Spinal cord (tissue), 10 donors: ENCODE measurements around the gene GAMT. TPM values are rescaled to one million over a fixed set of nuclear protein-coding genes. Genes with fewer than 3 reads are reported as not detected.

Source experiments
- DNase-seq, 6 donors: peaks; one replicate each; pipeline versions ENCODE4 v3.0.0 to v3.0.0-alpha.2; 2013 to 2015; ENCODE audit warnings: low spot score in 6 of 6, low read depth in 4 of 6
- H3K27ac ChIP-seq: one replicate; pipeline ENCODE4 v1.5.1; 2013; ENCODE audit warnings: low read depth, low read length, control low read depth
- H3K27me3 ChIP-seq: one replicate; pipeline ENCODE4 v1.6.1; 2013; ENCODE audit warnings: low read length; ENCODE audit not compliant: control insufficient read depth, insufficient read depth
- H3K36me3 ChIP-seq: one replicate; pipeline ENCODE4 v1.6.1; 2013; ENCODE audit warnings: low read length; ENCODE audit not compliant: control insufficient read depth, insufficient read depth
- H3K4me1 ChIP-seq: one replicate; pipeline ENCODE4 v1.6.1; 2013; ENCODE audit warnings: low read length; ENCODE audit not compliant: control insufficient read depth, insufficient read depth
- H3K4me3 ChIP-seq: one replicate; pipeline ENCODE4 v1.5.1; 2013; ENCODE audit warnings: low read depth, low read length, control low read depth
- H3K9me3 ChIP-seq: one replicate; pipeline ENCODE4 v1.6.1; 2013; ENCODE audit warnings: low read length; ENCODE audit not compliant: control insufficient read depth, insufficient read depth
- WGBS: methylation state at CpG from one replicate; pipeline ENCODE4 v1.1.5; 2013; ENCODE audit warnings: missing lambda C conversion rate; ENCODE audit not compliant: insufficient coverage; 5-methylcytosine and 5-hydroxymethylcytosine counted together
- long read RNA-seq, 4 donors: transcript quantifications; one replicate each; lab custom pipeline, GENCODE V29; 2026
- polyA plus RNA-seq, 2 donors: library from polyadenylated mRNA; unstranded; fragments of 120-200 nt; gene quantifications; one replicate each; pipeline ENCODE4 v1.2.1, GENCODE V29; 2013; ENCODE audit not compliant: insufficient read length in 2 of 2
- total RNA-seq, 2 donors: library from RNA; depleted of rRNA in 1 of 2; stranded (reverse); fragments of 120-200 nt in 1 of 2; fragments of >200 nt in 1 of 2; gene quantifications; one replicate each; pipeline versions ENCODE4 v1.2.3 to v1.2.4, GENCODE V29; 2013 to 2014
- donor health status: healthy.

The GAMT gene
- total RNA-seq (10 to 100 TPM; 15.5 to 30.1 TPM), polyA plus RNA-seq (10 to 100 TPM; 77.0 to 81.2 TPM)
- long read RNA-seq, donor 1, transcript GAMT-201 (6 exons, 1,121 nt), result major isoform, 36 of 1,339 reads
- long read RNA-seq, donor 1, transcript GAMT-202 (5 exons, 1,769 nt), result minor isoform, 7 of 1,339 reads
- long read RNA-seq, donor 1, partial matches to known transcripts, result 1,026 of 1,339 reads
- long read RNA-seq, donor 1, other reads (novel, unspliced or antisense), result 269 of 1,339 reads
- long read RNA-seq, donor 2, transcript GAMT-201 (6 exons, 1,121 nt), result major isoform, 17 of 430 reads
- long read RNA-seq, donor 2, partial matches to known transcripts, result 343 of 430 reads
- long read RNA-seq, donor 2, other reads (novel, unspliced or antisense), result 67 of 430 reads
- long read RNA-seq, donor 3, transcript GAMT-201 (6 exons, 1,121 nt), result major isoform, 24 of 634 reads
- long read RNA-seq, donor 3, partial matches to known transcripts, result 457 of 634 reads
- long read RNA-seq, donor 3, other reads (novel, unspliced or antisense), result 153 of 634 reads
- long read RNA-seq, donor 4, transcript GAMT-201 (6 exons, 1,121 nt), result major isoform, 23 of 27 reads
- long read RNA-seq, donor 4, partial matches to known transcripts, result 0 of 27 reads
- long read RNA-seq, donor 4, other reads (novel, unspliced or antisense), result 0 of 27 reads

DNA sequence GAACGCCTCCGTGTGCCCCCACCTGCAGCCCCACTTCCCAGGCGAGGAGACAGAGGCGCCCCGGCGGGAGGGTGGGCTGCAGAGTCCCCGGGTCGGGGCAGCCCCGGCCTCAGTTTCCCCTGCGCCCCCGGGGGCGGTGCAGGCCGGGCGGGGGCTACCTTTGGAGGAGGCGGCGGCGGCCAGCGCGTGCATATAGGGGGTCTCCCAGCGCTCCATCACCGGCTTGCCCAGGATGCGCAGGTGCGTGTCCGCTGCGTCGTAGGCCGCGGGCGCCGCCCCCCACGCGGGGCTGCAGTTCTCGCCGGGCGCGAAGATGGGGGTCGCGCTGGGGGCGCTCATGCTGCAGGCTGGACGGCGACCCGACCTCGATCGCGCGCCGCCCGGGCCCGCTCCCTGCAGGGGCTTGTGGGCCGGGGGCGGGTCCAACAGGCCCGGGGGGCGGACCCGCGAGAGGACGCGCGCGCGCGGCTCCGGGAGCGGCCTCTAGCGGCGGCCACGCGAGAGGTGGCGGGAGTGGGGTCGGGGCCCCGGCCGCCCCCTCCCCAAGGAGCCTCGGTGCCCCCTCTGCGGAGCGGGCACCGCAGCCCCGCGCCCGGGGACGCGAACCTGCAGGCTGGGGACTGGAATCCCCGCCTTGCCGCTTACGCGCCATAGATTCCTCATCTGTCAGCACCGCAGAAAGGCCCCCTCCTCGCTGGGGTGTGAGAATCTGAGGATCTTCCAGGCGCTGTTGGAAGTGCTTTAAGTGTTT is at the start of gene GAMT:
TSS of gene GAMT (minus strand) at position 405 of the 751 bp plus-strand sequence. CDS start at position 339, 66 bp downstream.
- peak in 3 of 6 donors; percentile 56 to 87 (median 87) for DNase-seq
- Histone ChIP-seq H3K36me3 (peaks cover 41% of the 10 kb centered on the region), H3K27me3 (no peaks in the 10 kb centered on the region), H3K4me3 (peak within 1 kb of the TSS; percentile 50), H3K4me1 (peaks cover 35% of the 10 kb centered on the region), H3K9me3 (no peaks in the 10 kb centered on the region), H3K27ac (peak within 1 kb of the TSS; percentile 52)
- WGBS, result under 1% methylated on average over 82 of the region's 87 CpGs

- Histone ChIP-seq H3K27ac (peak within 1 kb of the TSS; percentile 94), H3K4me1 (peaks cover 89% of the 10 kb centered on the region), H3K36me3 (peaks cover 34% of the 10 kb centered on the region), H3K4me3 (peak within 1 kb of the TSS; percentile 58), H3K9me3 (no peaks in the 10 kb centered on the region), H3K27me3 (no peaks in the 10 kb centered on the region)
- DNase-seq, result peak in 4 of 6 donors; percentile 86 to 98 (median 94)
- under 1% methylated on average over 64 of the region's 74 CpGs for WGBS
Measured at GRCh38 chr19:1449467-1450442, 48.4 kb upstream of the GAMT start, which contains the start of gene APC2. Gene APC2 (plus strand): TSS chr19:1450121. CDS start chr19:1453002, 2,881 bp downstream.

DNA sequence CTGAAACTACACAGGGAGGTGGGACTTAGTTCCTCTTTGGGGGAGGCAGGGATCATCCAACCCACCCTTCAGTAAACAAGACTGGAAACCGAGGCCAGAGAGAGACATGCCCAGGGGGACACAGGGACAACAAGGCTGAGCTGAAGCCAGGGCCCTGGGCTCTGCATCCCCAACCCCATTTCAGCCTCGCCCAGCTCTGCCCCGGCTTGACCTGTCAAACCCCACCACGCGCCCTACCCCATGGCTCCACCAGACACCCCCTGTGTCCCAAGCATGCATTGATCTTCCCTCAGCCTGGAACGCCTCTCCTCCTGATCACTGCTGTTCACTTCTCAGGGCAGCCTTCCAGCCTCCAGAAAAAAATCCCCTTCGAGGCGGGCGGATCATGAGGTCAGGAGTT is 46.6 kb upstream of the GAMT start:
- Histone ChIP-seq H3K27ac (no peak overlapping the region), H3K4me3 (no peak overlapping the region), H3K9me3 (no peaks in the 10 kb centered on the region), H3K36me3 (peaks cover 26% of the 10 kb centered on the region), H3K4me1 (peaks cover 77% of the 10 kb centered on the region), H3K27me3 (no peaks in the 10 kb centered on the region)
- DNase-seq, result no peak
- WGBS, result 89% methylated on average over 5 of the region's 9 CpGs

DNA sequence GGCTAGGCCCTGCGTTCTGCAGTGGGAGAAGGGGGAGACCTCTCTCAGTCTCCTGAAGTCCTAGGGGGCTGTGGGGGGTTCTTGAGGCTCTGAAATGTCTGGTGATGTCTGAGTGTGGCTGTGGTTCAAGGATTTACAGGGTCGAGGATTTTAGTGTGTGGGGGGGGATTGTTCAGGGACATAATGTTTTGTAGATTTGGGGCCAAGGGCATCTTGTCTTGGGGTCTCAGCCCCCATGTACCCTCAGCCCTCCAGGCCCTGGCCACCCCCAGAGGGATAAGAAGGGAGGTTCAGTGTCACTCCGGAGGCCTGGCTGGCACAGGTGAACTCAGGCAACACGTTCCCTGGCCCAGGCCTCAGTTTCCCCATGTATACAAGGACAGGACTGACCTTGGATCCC is 46.2 kb upstream of the GAMT start:
- WGBS, result 35% methylated on average over 4 of the region's 4 CpGs
- H3K27ac ChIP-seq, result peak overlapping the region; percentile 71
- H3K4me1 ChIP-seq, result peaks cover 73% of the 10 kb centered on the region
- no peaks in the 10 kb centered on the region for H3K27me3 ChIP-seq
- H3K9me3 ChIP-seq, result no peaks in the 10 kb centered on the region
- peaks cover 26% of the 10 kb centered on the region for H3K36me3 ChIP-seq
- peak overlapping the region; percentile 43 for H3K4me3 ChIP-seq
- no peak for DNase-seq

- peak in 2 of 6 donors; percentile 50 to 56 for DNase-seq
- WGBS, result 2% methylated on average over 63 of the region's 63 CpGs
- Histone ChIP-seq H3K4me1 (peaks cover 67% of the 10 kb centered on the region), H3K9me3 (no peaks in the 10 kb centered on the region), H3K27me3 (no peaks in the 10 kb centered on the region), H3K36me3 (peaks cover 25% of the 10 kb centered on the region), H3K4me3 (peak overlapping the region; percentile 43), H3K27ac (peak overlapping the region; percentile 71)
Measured at GRCh38 chr19:1446713-1447481, 45.6 kb upstream of the GAMT start.

DNA sequence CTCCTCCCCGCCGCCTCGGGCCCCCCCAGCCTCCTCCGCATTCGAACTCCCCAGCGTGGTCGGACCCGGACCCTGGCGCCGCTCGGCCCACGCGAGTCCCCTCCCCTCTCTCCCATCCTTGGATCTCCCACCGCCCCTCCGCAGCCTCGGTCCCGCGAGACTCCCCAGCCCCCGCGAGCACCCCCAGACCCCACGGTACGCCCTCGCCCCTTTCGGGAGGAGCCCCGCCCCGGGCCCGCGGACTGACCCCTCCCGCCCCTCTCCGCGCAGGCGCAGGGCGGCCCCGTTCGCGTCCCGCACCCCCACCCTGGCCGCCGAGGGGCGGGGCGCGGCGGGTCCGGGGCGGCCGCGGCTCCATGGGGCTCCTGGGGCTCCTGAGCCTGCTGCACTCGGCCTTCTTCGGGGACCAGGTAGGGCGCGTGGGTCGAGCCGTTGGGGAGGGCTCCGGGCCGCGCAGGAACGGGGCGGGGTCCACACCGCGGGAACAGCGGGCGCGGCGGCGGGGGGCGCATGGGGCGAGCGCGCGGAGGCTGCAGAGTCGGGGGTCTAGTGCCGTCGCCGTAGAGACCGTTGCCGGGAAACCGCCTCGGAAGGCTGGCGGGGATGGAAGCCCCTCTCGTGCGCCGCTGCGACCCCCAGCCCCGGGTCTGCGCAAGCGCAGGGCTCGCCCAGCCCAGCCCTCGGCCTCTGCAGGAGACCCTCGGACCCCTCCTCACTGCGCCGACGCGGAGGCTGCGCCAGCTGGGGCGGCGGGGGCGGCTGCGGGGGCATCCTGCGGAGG is 44.8 kb upstream of the GAMT start:
- Histone ChIP-seq H3K27me3 (no peaks in the 10 kb centered on the region), H3K9me3 (no peaks in the 10 kb centered on the region), H3K27ac (peak overlapping the region; percentile 79), H3K36me3 (peaks cover 30% of the 10 kb centered on the region), H3K4me1 (peaks cover 59% of the 10 kb centered on the region), H3K4me3 (peak overlapping the region; percentile 43)
- under 1% methylated on average over 99 of the region's 99 CpGs for WGBS
- DNase-seq, result peak in 4 of 6 donors; percentile 75 to 98 (median 88)

DNA sequence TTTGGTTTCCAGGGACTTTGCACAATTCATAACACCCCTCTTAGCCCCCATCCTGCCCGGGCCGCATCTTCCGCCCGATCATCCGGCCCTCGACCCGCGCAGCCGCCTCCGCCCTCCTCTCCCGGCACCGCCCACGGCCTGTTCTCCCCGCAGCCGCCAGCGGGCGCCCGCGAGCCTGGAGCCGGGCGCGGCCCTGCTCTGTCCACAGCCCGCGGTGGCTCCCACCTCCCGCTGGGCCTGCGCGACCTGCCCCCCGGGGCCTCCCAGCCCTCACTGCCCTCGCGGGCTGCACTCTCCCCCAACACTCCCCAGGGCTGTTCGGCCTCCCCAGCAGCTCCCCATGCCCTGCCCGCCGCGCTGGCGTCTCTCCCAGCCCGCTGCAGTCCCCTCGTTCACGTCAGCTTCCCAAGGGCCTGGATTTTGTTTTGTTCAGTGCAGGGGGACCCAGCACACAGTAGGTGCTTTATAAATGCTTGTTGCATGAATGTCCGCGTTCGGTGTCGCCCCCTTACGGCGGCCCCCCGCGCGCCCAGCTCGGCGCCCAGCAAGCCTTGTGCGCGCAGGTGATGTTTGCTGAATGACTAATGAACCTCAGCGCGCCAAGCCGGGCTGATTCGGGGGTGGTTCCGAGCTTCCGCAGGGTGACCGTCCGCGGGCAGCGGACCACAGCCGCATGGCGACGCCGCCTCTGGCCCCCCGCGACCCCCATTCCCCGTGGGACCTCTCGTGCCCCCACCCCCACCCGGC is 44.0 kb upstream of the GAMT start:
- H3K36me3 ChIP-seq, result peaks cover 38% of the 10 kb centered on the region
- WGBS, result under 1% methylated on average over 67 of the region's 70 CpGs
- H3K27ac ChIP-seq, result peak overlapping the region; percentile 79
- peaks cover 58% of the 10 kb centered on the region for H3K4me1 ChIP-seq
- peak in 2 of 6 donors; percentile 89 to 92 for DNase-seq
- peak overlapping the region; percentile 41 for H3K4me3 ChIP-seq
- H3K27me3 ChIP-seq, result no peaks in the 10 kb centered on the region
- no peaks in the 10 kb centered on the region for H3K9me3 ChIP-seq
